ENCODE data around the gene LMBR1. TPM values are rescaled to one million over a fixed set of nuclear protein-coding genes. Genes with fewer than 3 reads are reported as not detected.

The LMBR1 gene
- total and polyA plus RNA-seq, 2 donors (not counting 1 experiment from before 2014, with no cell fraction given) = 19.7 to 85.2 TPM

GRCh38 chr7:156657681-156658080 lies 235.3 kb downstream of the LMBR1 start:
- H3K27ac Mint-ChIP-seq = no peak overlapping the region
- no peaks in the 10 kb centered on the region for H3K9me3 Mint-ChIP-seq (ENCODE audit: insufficient read depth)
- ATAC-seq (ENCODE audit: low read depth) (no peak), DNase-seq (no peak)
- Histone ChIP-seq H3K79me2 (ENCODE audit: control insufficient read depth, insufficient read depth, low read length) (no peaks in the 10 kb centered on the region), H3K27ac (ENCODE audit: low read length in 2 of 2) (no peak overlapping the region), H3K9ac (ENCODE audit: low read length) (no peak overlapping the region), H2AFZ (ENCODE audit: insufficient read depth, low read depth, low read length, poor library complexity, severe bottlenecking) (no peak overlapping the region), H3K4me3 (ENCODE audit: control extremely low read depth in 1 of 5, extremely low read depth in 1 of 5, insufficient read depth in 1 of 5, low read depth in 2 of 5, low read length in 4 of 5) (no peak overlapping the region), H3K9me3 (ENCODE audit: control extremely low read depth in 1 of 3, control insufficient read depth in 2 of 3, insufficient read depth in 1 of 3, low read length in 2 of 3) (no peaks in the 10 kb centered on the region), H3K27me3 (replicated peaks in 1 of 4; ENCODE audit: control extremely low read depth in 1 of 4, control insufficient read depth in 3 of 4, insufficient read depth in 4 of 4, low read length in 3 of 4) (peaks cover 0 to 6% (median 1%) of the 10 kb centered on the region in 4 experiments), H3K4me2 (replicated peaks; ENCODE audit: low read depth, low read length, poor library complexity, severe bottlenecking) (no peak overlapping the region), H4K20me1 (ENCODE audit: control insufficient read depth, insufficient read depth, low read length, poor library complexity, severe bottlenecking) (no peaks in the 10 kb centered on the region), H3K36me3 (replicated peaks in 1 of 2; ENCODE audit: control extremely low read depth in 1 of 2, control insufficient read depth in 1 of 2, extremely low read depth in 1 of 2, insufficient read depth in 2 of 2, low read length in 1 of 2) (no peaks in the 10 kb centered on the region), H3K4me1 (ENCODE audit: control insufficient read depth in 2 of 2, insufficient read depth in 2 of 2, low read length in 2 of 2) (no peaks in the 10 kb centered on the region)
- intact Hi-C loops (cut with micrococcal nuclease) = no loop called here
- no peak for TF ChIP-seq CTCF (IDR thresholded peaks at IDR 0.05)
- no peak for TF ChIP-seq EZH2 (IDR thresholded peaks at IDR 0.05; ENCODE audit: borderline replicate concordance, insufficient read depth, low read depth, low read length, poor library complexity, severe bottlenecking)
- H3K4me1 Mint-ChIP-seq = no peaks in the 10 kb centered on the region
- WGBS (ENCODE audit: insufficient coverage) = 90% methylated on average over 3 of the region's 4 CpGs
- ChIA-PET POLR2A (no interaction called here), CTCF (no interaction called here)
- H3K4me3 Mint-ChIP-seq = no peak overlapping the region
- H3K27me3 Mint-ChIP-seq = peaks cover 8% of the 10 kb centered on the region

DNA sequence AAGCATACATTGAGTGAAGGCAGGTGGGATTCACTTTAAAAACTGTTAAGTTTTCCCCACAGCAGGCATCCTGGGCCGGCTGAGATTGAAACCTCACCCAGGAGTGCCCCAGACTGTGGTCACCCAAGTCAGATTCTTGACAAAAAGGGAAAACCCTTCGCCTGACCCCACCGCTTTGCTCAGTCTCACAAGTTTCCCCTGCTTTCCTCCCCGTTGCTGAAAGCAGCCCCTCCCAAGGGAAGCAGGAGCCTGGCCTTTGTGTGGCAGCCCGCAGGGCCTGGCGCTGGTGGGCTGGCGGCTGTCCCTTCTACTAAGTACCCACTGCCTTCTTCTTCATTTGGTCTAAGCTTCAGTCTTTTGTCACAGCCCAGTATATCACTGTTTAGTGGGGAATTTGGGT lies 236.4 kb downstream of the LMBR1 start:
- ChIA-PET POLR2A (no interaction called here), CTCF (no interaction called here)
- Mint-ChIP-seq H3K27ac (no peak overlapping the region), H3K27me3 (peaks cover 16% of the 10 kb centered on the region), H3K4me1 (no peaks in the 10 kb centered on the region), H3K4me3 (no peak overlapping the region), H3K9me3 (ENCODE audit: insufficient read depth) (no peaks in the 10 kb centered on the region)
- no peak overlapping the region for H3K4me3 ChIP-seq (ENCODE audit: control extremely low read depth in 1 of 5, extremely low read depth in 1 of 5, insufficient read depth in 1 of 5, low read depth in 2 of 5, low read length in 4 of 5)
- intact Hi-C loops (cut with micrococcal nuclease) = no loop called here
- no peak for ATAC-seq (ENCODE audit: low read depth)
- no peak overlapping the region for H2AFZ ChIP-seq (ENCODE audit: insufficient read depth, low read depth, low read length, poor library complexity, severe bottlenecking)
- H3K36me3 ChIP-seq (replicated peaks in 1 of 2; ENCODE audit: control extremely low read depth in 1 of 2, control insufficient read depth in 1 of 2, extremely low read depth in 1 of 2, insufficient read depth in 2 of 2, low read length in 1 of 2) = no peaks in the 10 kb centered on the region
- peaks cover 0 to 9% (median 1%) of the 10 kb centered on the region in 4 experiments for H3K27me3 ChIP-seq (replicated peaks in 1 of 4; ENCODE audit: control extremely low read depth in 1 of 4, control insufficient read depth in 3 of 4, insufficient read depth in 4 of 4, low read length in 3 of 4)
- H3K4me1 ChIP-seq (ENCODE audit: control insufficient read depth in 2 of 2, insufficient read depth in 2 of 2, low read length in 2 of 2) = no peaks in the 10 kb centered on the region
- no peaks in the 10 kb centered on the region for H4K20me1 ChIP-seq (ENCODE audit: control insufficient read depth, insufficient read depth, low read length, poor library complexity, severe bottlenecking)
- no peak overlapping the region for H3K9ac ChIP-seq (ENCODE audit: low read length)
- no peaks in the 10 kb centered on the region for H3K9me3 ChIP-seq (ENCODE audit: control extremely low read depth in 1 of 3, control insufficient read depth in 2 of 3, insufficient read depth in 1 of 3, low read length in 2 of 3)
- TF ChIP-seq EZH2 (IDR thresholded peaks at IDR 0.05; ENCODE audit: borderline replicate concordance, insufficient read depth, low read depth, low read length, poor library complexity, severe bottlenecking) (no peak), CTCF (IDR thresholded peaks at IDR 0.05) (no peak)
- H3K27ac ChIP-seq (ENCODE audit: low read length in 2 of 2) = no peak overlapping the region
- no peak for DNase-seq
- H3K79me2 ChIP-seq (ENCODE audit: control insufficient read depth, insufficient read depth, low read length) = no peaks in the 10 kb centered on the region
- WGBS (ENCODE audit: insufficient coverage) = 38% methylated on average over 1 of the region's 7 CpGs
- no peak overlapping the region for H3K4me2 ChIP-seq (replicated peaks; ENCODE audit: low read depth, low read length, poor library complexity, severe bottlenecking)
